Limb (tissue), 2 donors: ENCODE data around the gene CAPG.
A peak's percentile ranks its signal among the peaks of the same experiment; 100 is the strongest.
"Not testable (repeated sequence)": the region's sequence is repeated elsewhere in the genome, so short reads cannot be mapped to it uniquely, and the experiment has no call there.

Source experiments
- DNase-seq, 2 donors: peaks; one replicate each; pipeline ENCODE4 v3.0.0-alpha.2; 2016; ENCODE audit errors: extremely low spot score in 2 of 2

CAPG gene

GRCh38 chr2:85421260-85422071 lies 11.3 kb upstream of the CAPG start:
- DNase-seq, result no peak

DNA sequence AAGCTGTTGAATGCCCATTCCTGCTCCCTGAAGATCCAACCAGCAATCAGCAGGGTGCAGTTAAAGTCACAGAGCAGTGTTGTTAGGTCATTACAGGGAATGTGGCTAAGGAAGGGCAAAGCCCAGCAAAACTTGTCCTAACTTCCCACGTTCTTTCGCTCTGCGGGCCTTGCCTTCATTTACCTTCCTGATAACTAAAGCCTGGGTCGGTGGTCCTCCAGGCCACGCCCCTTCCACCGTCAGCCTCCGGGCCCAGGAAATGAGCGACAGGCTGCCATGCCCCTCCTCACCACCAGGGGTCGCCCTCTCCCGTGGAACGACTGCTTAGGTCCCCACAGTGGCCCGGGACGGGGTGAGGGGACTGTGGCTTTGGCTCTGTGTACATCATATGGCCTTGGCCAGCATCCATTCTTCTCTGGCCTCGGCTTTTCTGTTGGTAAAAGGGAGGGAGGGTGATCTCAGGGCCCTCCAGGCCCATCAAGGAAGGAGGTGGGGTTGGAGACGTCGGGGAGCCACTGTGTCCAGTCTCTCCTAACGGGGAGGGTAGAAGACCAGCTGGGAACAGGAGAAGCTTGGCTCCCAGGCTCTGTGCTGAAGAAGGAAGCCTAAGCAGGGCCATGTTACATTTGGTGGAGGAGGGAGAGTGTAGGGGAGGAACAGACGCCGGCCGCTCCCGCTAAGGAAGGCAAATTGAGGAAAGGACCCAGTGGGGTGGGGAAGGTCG lies 10.5 kb upstream of the CAPG start:
- DNase-seq, result peak; percentile 89 to 96

- DNase-seq, result no peak
Observed at GRCh38 chr2:85419009-85419675, 9.0 kb upstream of the CAPG start.

- DNase-seq, result peak; percentile 83 to 93
Observed at GRCh38 chr2:85418132-85419008, 8.2 kb upstream of the CAPG start, which contains the start of gene SH2D6. Gene SH2D6 (plus strand): TSS chr2:85418714. CDS start chr2:85429466, 10,752 bp downstream.

GRCh38 chr2:85415980-85416650 lies 5.9 kb upstream of the CAPG start:
- no peak for DNase-seq

DNA sequence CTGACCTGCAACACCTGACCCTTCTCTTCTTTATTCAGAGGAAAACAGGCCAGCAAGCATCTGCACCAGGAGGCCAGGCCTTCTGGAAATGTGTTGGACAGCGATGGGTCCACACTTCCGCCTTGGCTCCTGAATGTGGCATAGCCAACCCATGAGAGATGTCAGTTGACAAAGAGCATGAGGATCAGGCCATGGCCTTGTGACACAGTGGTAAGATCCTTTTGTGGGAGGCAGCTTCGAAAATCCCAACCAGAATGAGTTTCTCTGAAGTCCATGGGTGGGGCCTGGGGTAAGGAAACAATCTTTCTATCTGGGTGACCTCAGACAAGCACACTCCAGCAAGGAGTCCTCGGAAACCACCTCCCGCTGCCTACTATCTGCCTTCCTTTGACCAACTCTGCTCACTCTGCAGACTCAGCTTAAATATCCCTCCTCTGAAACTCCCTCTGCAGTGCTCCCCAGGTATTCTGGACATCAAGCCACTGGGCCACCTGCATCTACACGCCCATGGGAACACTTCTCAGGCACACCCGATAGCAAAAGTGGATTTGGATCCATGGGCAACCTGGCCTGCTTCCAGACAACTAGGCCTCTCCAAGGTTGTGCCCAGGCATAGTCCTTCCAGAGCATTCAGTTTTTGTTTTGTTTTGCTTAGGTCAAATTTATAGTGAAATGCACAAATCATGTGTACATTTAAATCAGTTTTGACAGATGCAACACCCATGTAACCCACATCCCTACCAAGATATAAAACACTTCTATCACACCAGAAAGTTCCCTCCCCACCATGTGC lies 4.8 kb upstream of the CAPG start:
- DNase-seq, result no peak

DNA sequence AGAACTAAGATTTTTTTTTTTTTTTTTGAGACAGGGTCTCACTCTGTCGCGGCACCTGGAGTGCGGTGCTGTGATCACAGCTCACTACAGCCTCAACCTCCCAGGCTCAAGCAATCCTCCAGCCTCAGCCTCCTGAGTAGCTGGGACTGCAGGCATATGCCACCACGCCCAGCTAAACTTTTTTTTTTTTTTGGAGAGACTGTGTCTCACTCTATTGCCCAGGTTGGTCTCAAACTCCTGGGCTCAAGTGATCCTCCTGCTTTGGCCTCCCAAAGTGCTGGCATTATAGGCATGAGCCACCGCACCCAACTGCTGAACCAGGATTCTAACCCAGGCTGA lies 4.2 kb upstream of the CAPG start:
- not testable (repeated sequence) for DNase-seq

DNA sequence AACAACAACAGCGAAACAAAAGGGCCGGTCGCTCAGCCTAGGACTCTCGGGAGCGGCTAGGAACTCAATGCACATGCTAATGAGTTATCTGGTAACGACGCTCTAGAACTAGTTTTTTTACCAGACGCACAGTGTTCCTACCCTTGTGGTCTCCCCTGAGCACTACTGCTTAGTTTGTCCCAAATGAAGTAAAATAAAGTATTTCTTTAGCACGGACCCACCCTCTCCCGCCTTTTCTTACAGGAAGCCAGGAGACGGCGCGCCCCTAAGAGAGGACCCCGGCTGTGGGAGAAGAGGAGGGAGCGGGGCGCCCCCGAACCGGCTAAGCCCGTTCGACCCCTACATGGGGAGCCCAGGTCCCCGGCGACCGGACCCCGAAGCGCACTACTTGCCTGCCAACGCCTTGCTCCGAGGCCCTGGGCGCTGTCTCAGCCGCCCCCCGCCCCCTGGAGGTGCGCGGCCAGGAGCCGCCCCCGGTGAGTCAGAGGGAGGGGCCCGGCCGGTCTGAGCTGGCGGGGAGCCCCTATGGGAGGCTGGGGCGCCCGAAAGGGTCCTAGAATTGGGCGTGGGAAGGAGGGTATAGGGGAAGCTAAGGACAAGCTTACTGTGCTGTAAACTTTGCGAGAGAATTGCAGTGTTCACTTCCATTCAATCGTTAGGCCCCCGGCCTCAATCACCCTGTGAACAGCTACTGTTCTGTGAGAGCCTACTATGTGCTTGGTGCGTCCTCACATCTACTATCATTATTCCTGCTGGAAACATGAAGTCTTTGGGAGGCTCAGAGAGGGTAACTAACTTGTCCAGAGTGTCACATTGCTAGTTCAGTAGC lies 3.6 kb upstream of the CAPG start:
- peak in 1 of 2 donors; percentile 82 for DNase-seq

DNA sequence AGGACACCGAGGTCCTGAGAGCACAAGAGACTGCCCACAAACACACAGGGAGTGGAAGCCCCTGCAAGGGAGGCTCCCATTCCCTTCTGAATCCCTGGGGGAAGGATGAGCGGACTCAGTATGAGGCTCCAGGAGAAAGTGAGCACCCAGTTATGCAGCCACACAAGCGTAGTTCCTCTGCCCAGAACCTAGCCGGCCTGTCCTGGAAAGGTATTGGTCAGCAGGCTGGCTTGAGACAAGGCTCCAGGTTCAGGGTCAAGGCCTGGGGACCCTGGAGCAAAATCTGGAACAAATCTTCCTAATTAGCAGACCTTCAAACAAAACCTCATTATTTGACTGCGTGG lies 1.2 kb upstream of the CAPG start:
- DNase-seq, result no peak

GRCh38 chr2:85410584-85411404 lies 628 bp upstream of the CAPG start:
- no peak for DNase-seq

GRCh38 chr2:85405201-85406059 lies 4.7 kb downstream of the CAPG start:
- no peak for DNase-seq

- DNase-seq, result no peak
Observed at GRCh38 chr2:85401844-85402243, 8.3 kb downstream of the CAPG start.

DNA sequence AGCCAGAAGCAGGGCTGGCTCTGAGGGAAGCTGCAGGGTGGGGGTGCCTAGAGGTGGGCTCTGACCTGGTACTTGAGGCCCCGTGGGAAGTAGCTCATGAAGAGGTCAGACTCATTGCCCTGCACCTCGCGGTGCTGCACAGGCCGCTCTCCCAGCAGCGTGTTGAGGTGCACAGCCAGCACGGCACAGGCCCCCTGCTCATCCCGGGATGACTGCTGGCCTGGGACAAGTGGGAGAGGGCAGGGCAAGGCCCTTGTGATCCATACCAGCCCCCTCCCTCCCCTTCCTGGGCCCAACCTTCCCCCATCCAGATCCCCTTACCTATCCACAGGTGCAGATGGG lies 8.7 kb downstream of the CAPG start:
- no peak for DNase-seq

- no peak for DNase-seq
Observed at GRCh38 chr2:85400541-85401463, 9.4 kb downstream of the CAPG start.

DNA sequence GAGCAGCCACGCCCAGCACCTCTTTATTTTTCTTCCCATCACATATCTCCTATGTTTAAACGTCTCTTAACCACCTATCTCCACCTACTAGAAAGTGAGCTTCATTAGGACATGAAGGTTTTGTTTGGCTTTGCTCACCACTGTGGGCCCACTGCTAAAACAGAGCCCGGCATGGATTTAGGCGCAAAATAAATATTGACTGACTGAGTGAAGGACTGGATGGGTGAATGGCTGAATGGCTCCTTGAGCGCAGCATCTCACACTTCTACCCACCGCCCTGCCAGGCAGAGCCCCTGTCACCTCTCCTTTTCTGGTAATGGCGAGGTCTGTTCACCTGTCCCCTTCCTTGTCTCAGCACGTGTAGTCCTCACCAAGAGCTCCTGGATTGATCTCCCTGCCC lies 10.1 kb downstream of the CAPG start:
- no peak for DNase-seq

GRCh38 chr2:85399183-85399455 lies 11.0 kb downstream of the CAPG start:
- no peak for DNase-seq
